ENCODE results near the gene PTPRO.

Gene PTPRO

GRCh38 chr12:15574353-15574752 is 252.0 kb downstream of the PTPRO start:
- DNase-seq: no peak

- DNase-seq: no peak
Observed at GRCh38 chr12:15575671-15576541, 253.6 kb downstream of the PTPRO start.

GRCh38 chr12:15580431-15580830 is 258.1 kb downstream of the PTPRO start:
- DNase-seq: no peak

GRCh38 chr12:15581006-15581405 is 258.7 kb downstream of the PTPRO start:
- no peak for DNase-seq

DNA sequence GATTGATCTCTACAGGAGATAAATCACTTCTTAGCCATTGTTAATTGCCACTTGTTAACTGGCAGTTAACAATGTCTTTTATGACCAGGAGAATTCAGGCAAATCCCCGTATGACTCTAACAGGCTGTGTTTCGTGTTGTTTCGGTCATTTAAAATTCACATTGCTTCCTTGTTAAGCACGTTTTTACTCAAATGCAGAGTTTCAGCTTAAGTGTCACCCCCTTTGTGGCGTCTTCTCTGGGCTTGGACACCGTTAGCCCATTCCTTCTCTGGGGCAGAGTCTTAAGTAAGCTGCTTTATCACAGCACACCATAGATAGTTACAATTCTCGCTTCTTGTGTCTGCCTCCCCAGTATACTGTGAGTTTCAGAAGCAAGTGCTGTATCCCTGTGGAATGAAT is 261.5 kb downstream of the PTPRO start:
- DNase-seq: no peak

DNA sequence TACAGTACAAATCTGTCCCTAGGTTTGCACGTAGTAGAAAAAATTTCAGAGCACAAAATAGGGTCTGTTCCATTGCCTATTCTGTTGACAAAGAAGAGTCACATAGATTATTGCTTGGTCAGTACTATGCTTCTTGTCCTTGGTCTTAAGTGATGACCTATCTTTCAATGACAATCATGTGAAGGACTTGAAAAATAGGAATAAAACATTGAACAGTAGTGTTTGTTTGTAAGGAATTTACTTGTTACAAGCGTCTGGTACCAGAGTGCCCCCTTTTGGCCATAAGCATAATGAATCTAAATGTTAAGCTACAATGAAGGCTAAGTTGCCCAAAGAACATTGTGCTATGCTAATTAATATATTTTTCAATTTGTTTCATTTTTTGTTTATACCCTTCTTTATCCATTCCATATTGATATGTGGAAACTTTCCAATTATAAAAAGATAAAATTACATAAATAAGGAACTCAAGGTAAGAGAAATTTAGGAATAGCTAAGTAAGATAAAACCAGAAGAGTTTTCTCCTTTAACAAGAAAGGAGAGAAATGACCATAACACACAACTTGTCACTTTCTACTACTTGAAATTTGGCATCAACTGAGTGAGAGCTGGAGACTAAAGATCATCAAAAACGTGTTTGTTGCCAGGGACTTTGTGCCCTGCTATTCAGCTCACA is 262.2 kb downstream of the PTPRO start:
- no peak for DNase-seq

DNA sequence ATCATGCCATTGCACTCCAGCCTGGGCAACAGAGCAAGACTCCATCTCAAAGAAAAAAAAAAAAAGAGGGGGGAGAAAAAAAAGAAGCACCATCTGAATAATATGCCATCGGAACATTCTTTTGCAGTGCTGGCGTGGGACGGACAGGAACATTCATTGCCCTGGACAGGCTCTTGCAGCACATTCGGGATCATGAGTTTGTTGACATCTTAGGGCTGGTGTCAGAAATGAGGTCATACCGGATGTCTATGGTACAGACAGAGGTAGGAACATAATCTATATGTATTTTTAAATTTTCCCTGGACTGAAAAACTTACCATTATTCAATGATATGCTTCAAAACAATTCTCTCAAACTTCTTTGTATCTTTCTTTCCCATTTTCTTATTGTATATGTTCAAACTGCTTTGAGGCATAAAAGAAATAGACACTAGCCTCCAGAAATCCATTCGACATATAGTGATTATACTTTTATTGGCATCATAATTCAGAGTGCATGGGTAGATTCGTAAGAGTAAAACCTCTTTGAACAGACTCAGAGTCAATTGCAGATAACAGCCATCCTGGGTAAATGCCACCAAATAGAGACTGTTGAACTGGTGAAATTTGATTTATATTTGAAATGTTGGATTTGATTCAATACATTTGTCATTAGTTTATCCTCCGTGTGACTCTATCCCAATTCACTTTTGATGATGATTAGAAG is 267.2 kb downstream of the PTPRO start:
- no peak for DNase-seq

DNA sequence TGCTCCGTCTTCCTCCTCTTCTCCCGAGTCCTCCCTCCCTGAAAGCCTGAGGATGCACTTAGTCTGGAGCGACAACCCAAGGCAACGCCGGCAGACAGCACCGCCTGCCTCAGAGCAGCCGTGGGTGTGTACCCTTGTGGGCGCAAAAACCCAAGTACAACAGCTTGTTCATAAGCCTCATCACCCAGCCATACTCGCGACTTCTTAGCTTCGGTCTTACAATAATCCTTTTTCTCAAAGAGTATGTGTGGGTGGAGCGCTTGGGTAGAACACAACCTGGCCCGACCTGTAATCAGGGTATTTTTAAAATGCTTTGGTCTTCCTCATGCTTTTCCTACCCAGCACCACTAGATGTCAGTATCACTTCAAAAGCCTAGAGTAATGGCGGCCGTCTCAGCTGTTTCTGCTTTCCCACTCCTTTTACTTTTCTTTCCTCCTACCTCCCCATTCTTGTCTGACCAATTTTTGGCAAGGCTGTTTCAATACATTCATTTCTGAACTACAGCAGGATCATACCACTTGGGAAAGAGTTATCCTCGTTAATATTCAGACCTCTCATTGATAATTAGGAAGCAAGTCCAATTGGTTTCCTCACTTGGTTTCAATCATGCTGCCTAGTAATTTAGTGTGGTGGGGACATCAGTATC is 268.0 kb downstream of the PTPRO start:
- peak; percentile 40 for DNase-seq

DNA sequence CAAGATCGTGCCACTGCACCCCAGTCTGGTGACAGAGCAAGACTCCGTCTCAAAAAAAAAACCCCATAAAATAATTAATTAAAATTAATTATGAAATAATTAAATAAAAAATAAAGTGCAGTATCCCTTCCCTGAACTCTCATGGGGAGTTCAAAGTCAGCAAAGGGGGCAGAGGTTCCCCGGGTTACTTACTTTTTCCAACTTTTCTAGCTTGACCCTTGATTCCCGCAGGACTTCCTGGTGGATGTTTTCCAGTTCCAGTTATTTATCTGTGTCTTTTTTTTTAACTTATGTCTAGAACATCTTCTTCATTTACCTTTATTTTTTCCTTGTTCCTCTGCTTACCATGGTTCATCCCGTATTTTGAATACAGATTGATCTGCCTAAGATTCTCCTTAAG is 269.5 kb downstream of the PTPRO start:
- DNase-seq: no peak

GRCh38 chr12:15592934-15593333 is 270.6 kb downstream of the PTPRO start:
- DNase-seq: no peak

DNA sequence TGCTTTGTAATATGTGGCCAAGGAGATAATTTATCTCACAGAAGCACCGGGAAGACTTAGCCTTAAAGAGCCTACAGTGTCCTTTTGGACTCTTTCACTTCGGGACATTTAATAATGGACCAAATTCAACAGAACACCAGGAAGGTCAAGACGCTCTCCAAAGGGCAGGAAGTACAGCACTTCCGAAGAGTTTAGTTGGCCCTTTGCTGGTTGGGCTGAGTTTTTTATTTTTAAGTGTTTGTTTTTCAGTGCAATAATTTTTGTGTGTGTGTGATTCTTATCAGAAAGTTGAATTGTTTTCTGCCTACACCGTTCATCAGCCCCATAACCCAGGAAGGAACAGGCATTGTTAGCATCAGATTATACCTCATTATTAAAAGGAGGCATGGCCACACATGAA is 273.9 kb downstream of the PTPRO start:
- no peak for DNase-seq

- DNase-seq: no peak
Observed at GRCh38 chr12:15597125-15597830, 275.0 kb downstream of the PTPRO start.

GRCh38 chr12:15599266-15600037 is 277.1 kb downstream of the PTPRO start:
- DNase-seq: no peak

GRCh38 chr12:15600223-15600935 is 278.1 kb downstream of the PTPRO start:
- no peak for DNase-seq

- DNase-seq: peak; percentile 20
Observed at GRCh38 chr12:15601210-15601800, 279.0 kb downstream of the PTPRO start.

DNA sequence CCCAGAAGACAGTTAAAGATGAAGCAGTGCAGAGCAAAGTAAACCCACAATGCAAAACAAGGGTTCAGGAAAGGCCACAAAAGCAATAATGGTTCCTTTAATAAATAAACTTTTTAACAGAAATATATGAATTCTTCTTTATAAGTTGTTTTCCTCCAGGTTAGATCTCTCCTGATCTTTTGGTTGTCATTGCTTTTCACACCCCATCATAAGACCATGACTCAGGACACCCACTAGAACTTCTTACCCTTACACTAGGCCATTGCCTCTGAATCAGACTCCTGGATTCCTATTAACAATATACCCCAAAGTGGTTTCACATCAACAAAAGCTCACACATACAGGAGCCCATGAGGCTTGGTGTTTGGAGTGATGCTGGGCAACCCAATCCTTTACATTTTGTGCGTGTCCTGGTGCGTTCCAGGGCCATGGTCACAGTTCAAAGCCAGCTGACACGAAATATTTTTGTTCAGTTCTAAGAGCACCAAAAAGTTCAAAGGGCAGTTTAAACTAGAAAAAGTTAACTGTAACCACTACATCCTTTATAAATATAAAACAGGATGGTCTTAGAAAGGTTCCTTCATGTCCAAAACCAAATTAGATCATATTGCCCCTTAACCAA is 279.9 kb downstream of the PTPRO start:
- DNase-seq: no peak

DNA sequence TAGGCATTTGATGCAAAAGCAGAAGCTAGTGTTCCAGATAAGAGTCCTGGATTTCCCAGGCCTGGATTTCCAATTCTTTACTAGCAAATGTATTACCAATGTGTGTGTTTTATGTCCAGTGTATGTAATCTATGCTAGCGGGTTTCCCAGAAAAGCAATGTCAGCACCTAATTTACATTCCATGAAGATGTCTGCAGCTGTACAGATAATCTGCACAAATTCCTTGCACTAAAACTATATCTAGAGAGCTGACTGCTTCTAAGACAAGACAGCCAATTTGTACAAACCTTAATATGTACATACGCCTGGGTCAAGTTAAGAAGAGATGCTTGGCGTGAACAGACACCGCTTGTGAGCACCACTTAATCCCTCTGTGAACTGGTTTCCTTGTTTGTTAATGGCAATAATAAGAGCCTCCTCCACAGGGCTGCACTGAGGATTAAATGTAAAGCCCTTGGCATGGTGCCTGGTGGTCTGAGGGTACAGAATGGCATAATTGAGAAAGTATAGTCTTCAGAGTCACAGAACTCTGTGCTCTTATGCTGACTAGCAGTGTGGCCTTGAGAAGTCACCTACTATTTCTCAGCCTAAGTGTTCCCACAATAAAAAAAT is 281.3 kb downstream of the PTPRO start:
- DNase-seq: no peak

DNA sequence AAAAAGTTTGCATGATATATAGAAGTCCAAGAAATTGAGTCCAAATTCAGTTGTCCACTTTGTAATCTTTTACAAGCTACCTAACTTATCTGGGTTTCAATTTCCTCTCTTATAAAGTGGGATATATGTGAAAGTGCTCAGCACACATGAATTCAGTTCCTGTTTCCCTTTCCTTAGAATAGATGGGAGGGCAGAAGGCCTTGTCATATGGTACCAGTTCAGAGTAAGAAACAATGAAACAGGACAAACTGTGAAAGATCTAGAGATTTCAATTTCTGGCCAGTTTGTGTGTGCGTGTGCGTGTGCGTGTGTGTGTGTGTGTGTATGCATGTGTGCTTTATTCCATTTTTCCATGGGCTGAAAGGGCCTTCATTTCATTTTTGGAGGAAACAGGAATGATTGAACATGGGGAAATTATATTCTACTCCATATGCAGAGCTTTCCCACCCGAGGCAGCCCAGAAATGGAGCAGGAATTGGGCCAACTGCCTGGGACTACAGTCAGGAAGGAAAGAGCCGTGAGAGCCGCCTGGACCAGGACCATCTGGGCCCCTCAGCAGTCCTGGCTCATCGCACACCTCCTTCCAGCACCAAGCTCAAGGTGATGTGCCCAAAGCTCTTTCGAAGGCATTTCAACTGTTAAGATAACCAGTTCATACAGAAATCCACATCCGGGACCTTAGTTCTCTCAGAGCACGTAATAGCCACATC is 283.7 kb downstream of the PTPRO start:
- DNase-seq: no peak

DNA sequence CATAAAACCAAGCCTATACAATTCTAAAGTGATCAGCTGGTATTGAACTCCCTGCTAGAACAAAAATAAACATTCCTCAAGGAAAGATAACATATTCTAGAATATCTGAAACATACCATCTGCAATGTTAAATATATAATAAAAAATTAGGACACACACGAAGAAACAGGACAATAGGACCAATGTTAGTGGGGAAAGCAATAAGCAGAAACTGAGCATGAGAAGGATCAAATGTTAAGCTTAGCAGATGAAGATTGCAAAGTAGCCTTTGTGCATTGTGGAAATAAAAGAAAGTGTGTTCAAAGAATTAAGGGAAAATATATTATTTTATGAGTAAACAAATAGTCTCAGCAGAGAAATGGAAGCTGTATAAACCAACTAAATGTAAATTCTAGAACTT is 286.1 kb downstream of the PTPRO start:
- no peak for DNase-seq

Measured in stimulated activated CD4-positive, alpha-beta T cell treated with anti-CD3 and anti-CD28 coated beads, Interleukin-1b, Interleukin-23, amount 100 ng/mL, for 48 hours (primary cell).